ENCODE results near the gene SMIM13.

Gene SMIM13

GRCh38 chr6:11144393-11144851 lies 50.8 kb downstream of the SMIM13 start:
- TF ChIP-seq EZH2phosphoT487 (conservative IDR thresholded peaks at IDR 0.05; ENCODE audit: low read length) (no peak), CTCF (IDR thresholded peaks at IDR 0.05; ENCODE audit: insufficient read depth, low read length, poor library complexity, severe bottlenecking) (peak; percentile 100)
- Histone ChIP-seq H3K4me2 (ENCODE audit: low read depth, low read length, poor library complexity, severe bottlenecking) (no peak overlapping the region), H3K9ac (ENCODE audit: low read length) (no peak overlapping the region), H2AFZ (ENCODE audit: low read depth, low read length, severe bottlenecking) (no peak overlapping the region), H3K9me3 (ENCODE audit: insufficient read depth, low read length) (no peaks in the 10 kb centered on the region), H3F3A (ENCODE audit: insufficient read depth) (peaks cover 4% of the 10 kb centered on the region; the same call in 1 of the 2 replicates), H3K27ac (ENCODE audit: low read depth, low read length) (no peak overlapping the region), H3K4me3 (ENCODE audit: insufficient read depth, low read length, poor library complexity, severe bottlenecking) (no peak overlapping the region), H3K36me3 (ENCODE audit: low read length) (no peaks in the 10 kb centered on the region), H4K20me1 (ENCODE audit: low read depth, low read length) (no peaks in the 10 kb centered on the region), H3K79me2 (ENCODE audit: insufficient read depth, low read length) (no peaks in the 10 kb centered on the region), H3K27me3 (ENCODE audit: low read length) (no peaks in the 10 kb centered on the region), H3K9me2 (replicated peaks; ENCODE audit: insufficient read depth, low read length) (no peaks in the 10 kb centered on the region)

GRCh38 chr6:11146117-11146826 lies 52.6 kb downstream of the SMIM13 start:
- H3K79me2 ChIP-seq (ENCODE audit: insufficient read depth, low read length): no peaks in the 10 kb centered on the region
- no peak overlapping the region for H3K4me2 ChIP-seq (ENCODE audit: low read depth, low read length, poor library complexity, severe bottlenecking)
- no peak for TF ChIP-seq CTCF (IDR thresholded peaks at IDR 0.05; ENCODE audit: insufficient read depth, low read length, poor library complexity, severe bottlenecking)
- no peak for TF ChIP-seq EZH2phosphoT487 (conservative IDR thresholded peaks at IDR 0.05; ENCODE audit: low read length)
- H3K9ac ChIP-seq (ENCODE audit: low read length): no peak overlapping the region
- no peak overlapping the region for H3K27ac ChIP-seq (ENCODE audit: low read depth, low read length)
- no peak overlapping the region for H3K4me3 ChIP-seq (ENCODE audit: insufficient read depth, low read length, poor library complexity, severe bottlenecking)
- no peaks in the 10 kb centered on the region for H3K36me3 ChIP-seq (ENCODE audit: low read length)
- no peaks in the 10 kb centered on the region for H3K9me2 ChIP-seq (replicated peaks; ENCODE audit: insufficient read depth, low read length)
- no peaks in the 10 kb centered on the region for H3K27me3 ChIP-seq (ENCODE audit: low read length)
- no peaks in the 10 kb centered on the region for H3K9me3 ChIP-seq (ENCODE audit: insufficient read depth, low read length)
- H3F3A ChIP-seq (ENCODE audit: insufficient read depth): peaks cover 4% of the 10 kb centered on the region; the same call in 1 of the 2 replicates
- no peak overlapping the region for H2AFZ ChIP-seq (ENCODE audit: low read depth, low read length, severe bottlenecking)
- no peaks in the 10 kb centered on the region for H4K20me1 ChIP-seq (ENCODE audit: low read depth, low read length)

GRCh38 chr6:11149551-11149950 lies 55.9 kb downstream of the SMIM13 start:
- Histone ChIP-seq H3K9me2 (replicated peaks; ENCODE audit: insufficient read depth, low read length) (no peaks in the 10 kb centered on the region), H3K4me2 (ENCODE audit: low read depth, low read length, poor library complexity, severe bottlenecking) (no peak overlapping the region), H3K4me3 (ENCODE audit: insufficient read depth, low read length, poor library complexity, severe bottlenecking) (no peak overlapping the region), H3K9me3 (ENCODE audit: insufficient read depth, low read length) (no peaks in the 10 kb centered on the region), H3F3A (ENCODE audit: insufficient read depth) (no peaks in the 10 kb centered on the region), H3K9ac (ENCODE audit: low read length) (no peak overlapping the region), H3K36me3 (ENCODE audit: low read length) (no peaks in the 10 kb centered on the region), H4K20me1 (ENCODE audit: low read depth, low read length) (no peaks in the 10 kb centered on the region), H2AFZ (ENCODE audit: low read depth, low read length, severe bottlenecking) (no peak overlapping the region), H3K27ac (ENCODE audit: low read depth, low read length) (no peak overlapping the region), H3K79me2 (ENCODE audit: insufficient read depth, low read length) (no peaks in the 10 kb centered on the region), H3K27me3 (ENCODE audit: low read length) (no peaks in the 10 kb centered on the region)
- TF ChIP-seq CTCF (IDR thresholded peaks at IDR 0.05; ENCODE audit: insufficient read depth, low read length, poor library complexity, severe bottlenecking) (no peak), EZH2phosphoT487 (conservative IDR thresholded peaks at IDR 0.05; ENCODE audit: low read length) (no peak)

All from SU-DHL-6 (cell line).